Measurements from ENCODE around the gene RFC4.

Gene RFC4

DNA sequence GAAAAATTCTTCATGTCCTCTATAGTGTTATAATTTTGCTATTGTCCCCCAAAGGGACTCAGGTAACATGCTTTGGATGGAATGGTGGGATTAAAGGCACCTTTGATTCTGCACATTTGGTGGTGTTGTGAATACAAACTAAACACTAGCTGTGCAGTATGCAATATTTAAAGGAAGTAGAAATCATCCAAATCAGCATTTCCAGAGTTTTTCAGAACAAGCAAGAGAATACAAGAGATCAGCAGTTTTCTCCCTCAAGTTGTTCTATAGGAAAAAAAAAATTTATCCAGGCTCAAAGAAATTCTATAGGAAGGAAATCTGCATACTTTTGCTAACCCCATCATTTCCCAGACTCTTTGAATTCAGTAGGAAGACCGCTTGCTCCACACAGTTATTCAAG lies 26.0 kb upstream of the RFC4 start:
- no peak for DNase-seq (ENCODE audit: low read depth)
- H3K4me3 ChIP-seq (ENCODE audit: low read depth, low read length) = no peak overlapping the region
- TF ChIP-seq, protein P1, sequence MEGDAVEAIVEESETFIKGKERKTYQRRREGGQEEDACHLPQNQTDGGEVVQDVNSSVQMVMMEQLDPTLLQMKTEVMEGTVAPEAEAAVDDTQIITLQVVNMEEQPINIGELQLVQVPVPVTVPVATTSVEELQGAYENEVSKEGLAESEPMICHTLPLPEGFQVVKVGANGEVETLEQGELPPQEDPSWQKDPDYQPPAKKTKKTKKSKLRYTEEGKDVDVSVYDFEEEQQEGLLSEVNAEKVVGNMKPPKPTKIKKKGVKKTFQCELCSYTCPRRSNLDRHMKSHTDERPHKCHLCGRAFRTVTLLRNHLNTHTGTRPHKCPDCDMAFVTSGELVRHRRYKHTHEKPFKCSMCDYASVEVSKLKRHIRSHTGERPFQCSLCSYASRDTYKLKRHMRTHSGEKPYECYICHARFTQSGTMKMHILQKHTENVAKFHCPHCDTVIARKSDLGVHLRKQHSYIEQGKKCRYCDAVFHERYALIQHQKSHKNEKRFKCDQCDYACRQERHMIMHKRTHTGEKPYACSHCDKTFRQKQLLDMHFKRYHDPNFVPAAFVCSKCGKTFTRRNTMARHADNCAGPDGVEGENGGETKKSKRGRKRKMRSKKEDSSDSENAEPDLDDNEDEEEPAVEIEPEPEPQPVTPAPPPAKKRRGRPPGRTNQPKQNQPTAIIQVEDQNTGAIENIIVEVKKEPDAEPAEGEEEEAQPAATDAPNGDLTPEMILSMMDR (IDR thresholded peaks at IDR 0.05; ENCODE audit: insufficient read depth, low read depth, low read length, missing control alignments) = no peak

DNA sequence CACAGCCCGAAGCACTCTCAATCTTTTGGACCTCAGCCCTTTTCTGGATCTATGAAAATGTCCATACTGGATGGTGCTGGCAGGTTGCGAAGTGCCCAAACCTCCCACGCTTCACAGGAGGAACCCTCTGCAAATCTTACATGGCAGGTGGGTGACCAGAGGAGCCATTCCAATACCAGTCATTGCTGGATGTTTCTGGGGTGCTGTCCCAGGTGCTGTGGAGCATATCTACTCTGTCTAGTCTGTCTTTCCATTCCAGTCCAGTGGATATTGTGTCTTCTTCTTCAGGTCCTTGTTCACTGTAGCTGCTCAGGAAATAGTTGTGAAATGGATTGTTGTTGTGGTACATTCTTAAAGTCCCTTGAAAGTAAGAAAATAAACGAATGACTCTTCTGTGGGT lies 25.5 kb upstream of the RFC4 start:
- DNase-seq (ENCODE audit: low read depth) = no peak
- no peak overlapping the region for H3K4me3 ChIP-seq (ENCODE audit: low read depth, low read length)
- TF ChIP-seq, protein P1 (IDR thresholded peaks at IDR 0.05; ENCODE audit: insufficient read depth, low read depth, low read length, missing control alignments) = no peak

DNA sequence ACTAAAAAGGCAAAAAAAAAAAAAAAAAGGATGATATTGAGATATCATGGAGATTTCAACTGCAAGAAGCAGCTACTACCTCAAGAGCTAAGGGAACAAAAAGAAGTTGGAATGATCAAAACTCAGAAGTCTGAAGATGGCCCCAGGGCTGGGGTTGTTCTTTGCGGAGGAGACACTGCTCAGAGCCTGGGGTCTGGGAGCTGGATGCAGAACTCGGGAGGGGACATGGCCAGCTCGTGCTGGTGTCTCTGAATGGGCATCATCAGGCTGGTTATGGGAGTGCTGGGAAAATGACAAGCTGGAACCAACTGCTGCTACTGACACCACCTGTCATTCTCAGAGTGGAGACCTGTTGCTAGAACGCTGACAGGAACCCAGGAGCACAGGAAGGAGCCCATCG lies 22.1 kb upstream of the RFC4 start:
- no peak for DNase-seq (ENCODE audit: low read depth)
- H3K4me3 ChIP-seq (ENCODE audit: low read depth, low read length) = no peak overlapping the region
- TF ChIP-seq, protein P1 (IDR thresholded peaks at IDR 0.05; ENCODE audit: insufficient read depth, low read depth, low read length, missing control alignments) = no peak

DNA sequence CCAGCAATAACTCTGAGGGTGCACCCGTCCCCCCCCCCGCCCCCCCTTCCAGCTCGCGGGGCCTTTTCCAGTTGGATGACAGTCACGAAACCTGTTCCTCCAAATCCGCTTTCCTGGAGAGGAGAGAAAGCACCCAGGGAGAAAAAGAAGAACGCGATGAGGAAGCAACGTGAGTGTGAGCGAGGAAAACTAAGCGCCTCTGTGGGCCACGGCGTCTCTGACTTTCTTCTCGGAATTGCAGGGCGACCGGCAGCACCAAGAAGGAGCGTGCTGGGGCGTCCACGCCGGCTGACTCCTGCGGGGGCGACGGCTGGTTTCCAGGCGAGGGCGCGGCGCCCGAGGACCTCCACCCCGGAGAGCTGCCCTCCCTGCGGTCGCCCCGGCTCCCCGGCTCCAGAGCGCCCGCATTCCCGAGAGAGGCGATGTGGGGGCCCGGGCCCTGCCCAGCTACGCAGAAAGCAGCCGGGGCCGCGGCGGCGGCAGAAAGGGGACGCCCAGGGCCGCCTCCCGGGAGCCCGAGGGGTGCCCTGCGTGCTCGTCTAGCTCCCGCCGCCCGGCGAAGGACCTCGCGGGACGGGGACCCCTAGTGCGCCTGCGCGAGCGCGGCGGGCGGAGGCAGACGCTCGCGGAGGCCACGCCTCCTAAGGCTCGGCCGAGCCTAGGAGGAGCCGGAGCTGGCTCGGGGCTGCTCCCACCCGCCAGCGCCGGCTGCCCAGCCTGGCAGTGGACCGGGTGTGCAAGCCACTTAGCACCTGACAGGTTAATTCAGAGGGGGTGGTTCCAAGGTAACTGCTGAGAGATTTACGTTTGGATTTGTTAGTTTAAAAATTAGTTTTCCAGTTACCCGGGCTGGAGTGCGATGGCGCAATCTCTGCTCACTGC lies 20.9 kb upstream of the RFC4 start:
- TF ChIP-seq, protein P1 (IDR thresholded peaks at IDR 0.05; ENCODE audit: insufficient read depth, low read depth, low read length, missing control alignments) = no peak
- peak overlapping the region; percentile 69 for H3K4me3 ChIP-seq (ENCODE audit: low read depth, low read length)
- peak; percentile 90 for DNase-seq (ENCODE audit: low read depth)

DNA sequence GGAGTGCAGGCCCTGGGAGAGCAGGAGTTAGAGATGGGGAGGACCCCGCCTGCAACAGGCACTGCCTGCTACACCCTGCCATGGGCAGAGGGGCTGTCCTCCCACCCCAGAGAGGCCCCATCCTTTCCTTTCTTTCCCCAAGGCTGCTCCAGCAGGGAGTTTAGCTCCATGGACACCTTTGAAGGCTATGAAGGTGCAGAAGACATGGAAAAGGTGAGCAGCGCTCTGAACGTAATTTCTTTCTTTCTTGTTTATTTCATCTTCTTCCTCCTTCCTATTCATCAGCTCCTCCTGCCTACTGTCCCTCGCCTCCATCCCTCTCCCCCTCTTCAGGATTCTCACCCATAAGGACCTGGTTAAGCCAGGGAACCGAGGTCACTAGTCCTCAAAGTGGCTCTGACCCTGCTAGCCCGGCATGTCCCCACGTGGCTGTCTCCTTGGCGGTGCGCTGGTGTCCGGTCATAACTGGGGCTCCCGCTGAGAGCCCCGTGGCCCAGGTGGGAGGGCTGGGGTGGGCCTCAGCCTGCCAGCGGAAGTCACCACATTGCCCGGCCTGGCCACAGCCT lies 20.2 kb upstream of the RFC4 start:
- peak overlapping the region; percentile 69 for H3K4me3 ChIP-seq (ENCODE audit: low read depth, low read length)
- TF ChIP-seq, protein P1 (IDR thresholded peaks at IDR 0.05; ENCODE audit: insufficient read depth, low read depth, low read length, missing control alignments) = no peak
- peak; percentile 24 for DNase-seq (ENCODE audit: low read depth)

DNA sequence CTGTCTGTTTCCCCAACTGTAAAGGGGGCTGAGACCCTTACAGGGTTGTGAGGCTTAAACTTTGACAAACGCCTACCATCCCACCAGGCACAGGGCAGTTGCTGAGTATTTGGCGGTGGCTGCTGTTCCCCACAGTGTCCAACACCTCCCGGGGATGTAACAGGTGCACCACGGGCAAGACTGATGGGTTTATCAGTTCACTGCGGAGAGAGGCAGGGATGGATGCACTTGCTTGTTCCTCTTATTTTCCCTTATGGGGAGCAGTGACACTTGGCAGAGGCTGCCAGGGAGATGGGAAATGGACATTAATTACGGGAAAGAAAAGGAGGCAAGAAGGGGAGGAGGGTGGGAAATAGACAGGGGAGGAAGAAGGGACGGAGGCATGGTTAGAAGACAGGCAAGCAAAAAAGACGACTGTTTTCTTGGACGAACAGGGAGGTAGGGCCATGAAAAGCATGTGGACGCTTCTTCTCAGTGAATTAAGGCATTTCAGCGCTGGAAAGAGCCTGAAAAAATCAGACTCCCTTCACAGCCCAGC lies 19.7 kb upstream of the RFC4 start:
- TF ChIP-seq, protein P1 (IDR thresholded peaks at IDR 0.05; ENCODE audit: insufficient read depth, low read depth, low read length, missing control alignments) = no peak
- no peak overlapping the region for H3K4me3 ChIP-seq (ENCODE audit: low read depth, low read length)
- no peak for DNase-seq (ENCODE audit: low read depth)
